Right lobe of liver (tissue), 6 donors: ENCODE data around the gene DRD3. TPM values are rescaled to one million over a fixed set of nuclear protein-coding genes. Genes with fewer than 3 reads are reported as not detected.
A peak's percentile ranks its signal among the peaks of the same experiment; 100 is the strongest.

Source experiments
- ATAC-seq, 4 donors: fragments of 200-7000 bp; cut with Tn5 transposase; one replicate each; pipeline ENCODE4 v1.9.1; 2020; ENCODE audit warnings: mild to moderate bottlenecking in 4 of 4, moderate library complexity in 4 of 4
- DNase-seq, 3 donors: peaks; one replicate each; pipeline ENCODE4 v3.0.0-alpha.2; 2020
- H3K27ac ChIP-seq, 3 donors: fragments of 200-600 bp; one replicate each; pipeline ENCODE4 v1.8.0; 2022
- H3K27me3 ChIP-seq, 2 donors: fragments of 200-600 bp; one replicate each; pipeline ENCODE4 v1.8.0; 2022
- H3K36me3 ChIP-seq, 4 donors: fragments of 200-600 bp; sonication (generic) in 1 of 4; one replicate each; pipeline versions ENCODE4 v1.5.1 to v1.8.0; 2017 to 2022; ENCODE audit warnings: control low read depth in 1 of 4
- H3K4me1 ChIP-seq, 4 donors: fragments of 200-600 bp; sonication (generic) in 1 of 4; one replicate each; pipeline versions ENCODE4 v1.5.1 to v1.8.0; 2017 to 2022; ENCODE audit warnings: control low read depth in 1 of 4
- H3K4me3 ChIP-seq, 3 donors: fragments of 200-600 bp; one replicate each; pipeline ENCODE4 v1.8.0; 2022
- H3K9me3 ChIP-seq, 4 donors: fragments of 200-600 bp; sonication (generic) in 1 of 4; one replicate each; pipeline versions ENCODE4 v1.5.1 to v1.8.0; 2017 to 2022; ENCODE audit warnings: control low read depth in 1 of 4
- POLR2A ChIP-seq: fragments of 450-650 bp; IDR thresholded peaks from one replicate; pipeline ENCODE4 v1.6.1; 2017; ENCODE audit warnings: antibody characterized with exemption, mild to moderate bottlenecking
- WGBS: methylation state at CpG from one replicate; pipeline ENCODE4 v1.1.6; 2018; ENCODE audit warnings: low coverage, low lambda C conversion rate; ENCODE audit not compliant: insufficient coverage; ENCODE audit errors: missing lambda C conversion rate; 5-methylcytosine and 5-hydroxymethylcytosine counted together
- intact Hi-C, 2 donors: fragments of 100-400 bp; cut with DNase I; formaldehyde crosslinking; loops; one replicate each; pipeline versions ENCODE4 v1.11.2 to v1.14.1; 2022
- total RNA-seq, 6 experiments: library from RNA; depleted of rRNA in 2 of 6; stranded (reverse); fragments of >200 nt in 2 of 6; fragmentation: NEBNext Ultra II Directional in 3 of 6; extraction: Animal tissue kit (Norgen Biotek cat#: 25700) in 3 of 6; gene quantifications; one replicate each; pipeline versions ENCODE4 v1.1.0 to v1.2.4, GENCODE V29; 2016 to 2023
- TF ChIP-seq, protein P1 (sequence below), 4 donors: fragments of 200-600 bp in 3 of 4; fragments of 450-650 bp in 1 of 4; IDR thresholded peaks; one replicate each; pipeline versions ENCODE4 v1.5.1 to v1.8.0; 2016 to 2022; ENCODE audit warnings: antibody characterized with exemption in 4 of 4, mild to moderate bottlenecking in 2 of 4
- donor health status: DM: no; HTN: yes; CAD: no.
- donor health status: DM: no; HTN: no; CAD: no.
- donor health status: DM: no; HTN: no; CAD: no.
- donor health status: DM: no; HTN: yes; CAD: no.
- donor health status: DM: no; HTN: yes; CAD: no.

Gene DRD3
- total RNA-seq, 6 experiments from 2014 or later = not detected

DNA sequence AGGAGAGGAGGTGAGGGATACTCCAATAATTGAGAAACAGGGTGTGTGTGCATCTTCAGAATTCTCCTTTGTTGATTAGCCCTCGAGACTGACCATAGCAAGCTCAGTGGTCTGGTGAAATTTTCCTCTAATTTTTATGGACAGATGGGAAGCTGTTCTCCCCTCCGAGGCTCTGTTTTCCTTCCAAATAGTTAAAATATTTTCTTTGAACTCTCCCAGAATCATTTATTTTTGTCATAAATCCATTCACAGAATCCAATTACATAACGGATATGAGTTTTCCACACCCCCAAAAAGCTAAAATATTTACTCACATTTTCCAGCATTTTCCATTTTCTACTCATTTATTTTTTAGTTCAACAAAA, 85.9 kb downstream of the DRD3 start:
- ATAC-seq (no peak), DNase-seq (no peak)
- no peak overlapping the region for H3K4me3 ChIP-seq
- H3K27ac ChIP-seq = no peak overlapping the region
- no peaks in the 10 kb centered on the region for H3K36me3 ChIP-seq
- no peaks in the 10 kb centered on the region for H3K4me1 ChIP-seq
- no peaks in the 10 kb centered on the region for H3K9me3 ChIP-seq
- TF ChIP-seq POLR2A = no peak
- TF ChIP-seq, protein P1, sequence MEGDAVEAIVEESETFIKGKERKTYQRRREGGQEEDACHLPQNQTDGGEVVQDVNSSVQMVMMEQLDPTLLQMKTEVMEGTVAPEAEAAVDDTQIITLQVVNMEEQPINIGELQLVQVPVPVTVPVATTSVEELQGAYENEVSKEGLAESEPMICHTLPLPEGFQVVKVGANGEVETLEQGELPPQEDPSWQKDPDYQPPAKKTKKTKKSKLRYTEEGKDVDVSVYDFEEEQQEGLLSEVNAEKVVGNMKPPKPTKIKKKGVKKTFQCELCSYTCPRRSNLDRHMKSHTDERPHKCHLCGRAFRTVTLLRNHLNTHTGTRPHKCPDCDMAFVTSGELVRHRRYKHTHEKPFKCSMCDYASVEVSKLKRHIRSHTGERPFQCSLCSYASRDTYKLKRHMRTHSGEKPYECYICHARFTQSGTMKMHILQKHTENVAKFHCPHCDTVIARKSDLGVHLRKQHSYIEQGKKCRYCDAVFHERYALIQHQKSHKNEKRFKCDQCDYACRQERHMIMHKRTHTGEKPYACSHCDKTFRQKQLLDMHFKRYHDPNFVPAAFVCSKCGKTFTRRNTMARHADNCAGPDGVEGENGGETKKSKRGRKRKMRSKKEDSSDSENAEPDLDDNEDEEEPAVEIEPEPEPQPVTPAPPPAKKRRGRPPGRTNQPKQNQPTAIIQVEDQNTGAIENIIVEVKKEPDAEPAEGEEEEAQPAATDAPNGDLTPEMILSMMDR (IDR thresholded peaks at IDR 0.05) = no peak
- no peaks in the 10 kb centered on the region for H3K27me3 ChIP-seq
- intact Hi-C loops = no loop called here
- 45% methylated on average over 3 of the region's 3 CpGs for WGBS

DNA sequence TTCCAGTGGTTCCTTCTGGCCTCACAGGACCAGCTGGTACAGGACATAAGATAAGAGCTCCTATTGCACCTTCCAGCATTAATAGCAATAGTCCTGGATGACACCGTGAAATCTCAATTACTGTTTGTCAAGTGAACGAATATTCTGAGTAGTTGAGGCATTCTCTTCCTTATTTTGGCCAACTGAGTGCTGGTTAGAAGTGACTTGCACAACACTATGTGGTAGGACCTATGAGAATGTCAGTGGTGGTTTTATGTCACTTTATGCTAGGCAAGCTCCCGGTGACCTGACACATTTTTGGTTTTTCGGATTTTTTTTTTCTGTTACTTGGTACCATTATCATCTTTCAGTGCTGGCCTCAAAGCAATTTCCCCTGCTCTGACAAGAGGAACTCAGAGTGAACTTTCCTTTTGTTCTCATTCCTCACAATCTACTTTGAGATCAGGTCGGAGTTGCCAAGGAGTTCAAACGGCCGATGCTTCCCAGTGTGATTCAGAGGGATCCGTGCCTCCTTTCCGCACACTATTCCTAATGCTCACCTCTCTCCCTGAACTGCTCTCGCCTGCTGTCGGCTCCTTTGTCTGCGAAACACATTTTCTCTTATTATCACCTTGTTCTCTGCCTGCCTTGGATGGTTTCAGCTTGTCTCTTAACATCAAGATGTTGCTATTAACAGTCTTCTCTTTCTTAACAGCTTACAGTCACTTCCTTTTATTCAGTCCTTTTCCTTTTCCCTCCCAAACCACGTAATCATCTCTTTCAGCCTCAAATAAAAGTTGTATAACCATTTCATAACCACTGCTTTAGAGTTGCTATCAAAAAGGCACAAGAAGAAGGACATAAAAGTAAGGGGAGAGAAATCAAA, 86.5 kb downstream of the DRD3 start:
- Histone ChIP-seq H3K36me3 (no peaks in the 10 kb centered on the region), H3K9me3 (no peaks in the 10 kb centered on the region), H3K4me3 (no peak overlapping the region), H3K27ac (no peak overlapping the region), H3K4me1 (no peaks in the 10 kb centered on the region), H3K27me3 (no peaks in the 10 kb centered on the region)
- ATAC-seq = peak; percentile 28 to 54 (median 40)
- TF ChIP-seq POLR2A = no peak
- TF ChIP-seq, protein P1 (IDR thresholded peaks at IDR 0.05) = no peak
- intact Hi-C loops = no loop called here
- WGBS = 24% methylated on average over 13 of the region's 13 CpGs
- no peak for DNase-seq

DNA sequence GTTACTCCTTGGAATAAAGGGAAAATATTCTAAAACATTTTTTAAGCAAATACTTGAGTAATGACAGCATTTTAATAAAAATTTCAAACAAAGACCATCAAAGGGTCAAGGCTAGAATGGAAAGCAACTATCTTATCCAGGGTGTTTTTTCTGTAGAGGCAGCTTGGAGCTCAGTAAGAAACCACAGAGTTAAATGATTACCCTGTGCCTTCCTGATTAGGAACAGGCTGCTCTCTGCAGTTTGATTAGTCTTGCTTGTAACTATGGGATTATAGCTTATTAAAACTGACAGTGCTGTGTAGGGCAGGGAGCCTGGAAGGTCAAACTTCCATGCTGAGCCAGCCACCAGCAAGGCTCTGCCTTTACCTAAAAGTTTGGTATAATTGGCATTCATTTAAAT, 89.2 kb downstream of the DRD3 start:
- peaks cover 0 to 15% (median 5%) of the 10 kb centered on the region in 4 donors for H3K36me3 ChIP-seq

DNA sequence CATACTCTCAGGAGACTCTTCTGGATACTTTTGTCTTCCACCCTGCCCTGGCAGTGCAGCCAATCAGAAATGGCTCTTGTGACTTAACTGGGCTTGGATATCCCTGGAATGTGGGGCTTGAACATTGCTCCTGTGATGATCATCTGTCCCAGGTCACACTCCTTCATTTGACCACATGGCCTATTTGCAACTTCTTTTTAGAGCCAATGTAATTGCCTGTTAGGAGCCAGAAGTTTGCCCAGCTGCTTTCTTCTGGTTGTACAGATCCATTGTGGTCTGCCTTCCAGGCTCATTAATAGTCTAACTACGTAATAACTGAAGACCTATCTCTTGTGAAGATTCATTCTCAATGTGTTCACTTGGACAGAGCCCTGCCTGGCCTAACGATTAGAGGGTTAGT, 92.5 kb downstream of the DRD3 start:
- H3K27ac ChIP-seq = no peak overlapping the region
- DNase-seq = no peak
- H3K27me3 ChIP-seq = no peaks in the 10 kb centered on the region
- no peak overlapping the region for H3K4me3 ChIP-seq
- H3K9me3 ChIP-seq = no peaks in the 10 kb centered on the region
- no peak for TF ChIP-seq POLR2A
- TF ChIP-seq, protein P1 (IDR thresholded peaks at IDR 0.05) = no peak
- no peaks in the 10 kb centered on the region for H3K4me1 ChIP-seq
- intact Hi-C loops = no loop called here
- no peak for ATAC-seq
- H3K36me3 ChIP-seq = peaks cover 0 to 34% (median 5%) of the 10 kb centered on the region in 4 donors
- 82% methylated on average over 2 of the region's 2 CpGs for WGBS

More for the DNA sequence above, 89.2 kb downstream of the DRD3 start:
- intact Hi-C loops = no loop called here
- ATAC-seq (no peak), DNase-seq (no peak)
- H3K4me1 ChIP-seq = no peaks in the 10 kb centered on the region
- TF ChIP-seq, protein P1 (IDR thresholded peaks at IDR 0.05) = no peak
- TF ChIP-seq POLR2A = no peak
- H3K4me3 ChIP-seq = no peak overlapping the region
- no peaks in the 10 kb centered on the region for H3K27me3 ChIP-seq
- no peak overlapping the region for H3K27ac ChIP-seq
- no peaks in the 10 kb centered on the region for H3K9me3 ChIP-seq
